Body of pancreas (tissue), 4 donors: ENCODE measurements around the gene CCDC93. TPM values are rescaled to one million over a fixed set of nuclear protein-coding genes. Genes with fewer than 3 reads are reported as not detected.
"Not testable (repeated sequence)": the region's sequence is repeated elsewhere in the genome, so short reads cannot be mapped to it uniquely, and the experiment has no call there.

ENCODE experiments used
- ATAC-seq: fragments of 150-250 bp; one replicate; pipeline ENCODE4 v1.9.1; 2016
- DNase-seq, 4 donors: peaks; one replicate each; pipeline ENCODE4 v3.0.0-alpha.2; 2019
- H3K27ac ChIP-seq, 4 donors: fragments of 200-600 bp; sonication (generic); 1 replicate in 3 of 4; 2 replicates in 1 of 4; pipeline versions ENCODE4 v1.5.1 to v1.6.1; 2016 to 2019; ENCODE audit warnings: mild to moderate bottlenecking in 1 of 4, mixed read lengths in 1 of 4, moderate library complexity in 1 of 4
- H3K27me3 ChIP-seq, 2 donors: fragments of 200-600 bp; sonication (generic); one replicate each; pipeline ENCODE4 v1.6.0; 2016; ENCODE audit warnings: mild to moderate bottlenecking in 1 of 2
- H3K36me3 ChIP-seq, 2 donors: fragments of 200-600 bp; sonication (generic); replicated peaks in 1 of 2; 2 replicates each; pipeline ENCODE4 v1.5.1; 2016; ENCODE audit warnings: low read depth in 2 of 2; ENCODE audit not compliant: insufficient read depth in 1 of 2
- H3K4me1 ChIP-seq: fragments of 200-600 bp; sonication (generic); one replicate; pipeline ENCODE4 v1.6.0; 2016
- H3K4me3 ChIP-seq, 2 donors: fragments of 200-600 bp; sonication (generic); 1 replicate in 1 of 2; 2 replicates in 1 of 2; pipeline ENCODE4 v1.5.1; 2016 to 2019
- H3K9me3 ChIP-seq, 3 donors: fragments of 200-600 bp; sonication (generic); 1 replicate in 2 of 3; 2 replicates in 1 of 3; pipeline ENCODE4 v1.5.1; 2016
- POLR2A ChIP-seq, 3 donors: fragments of 450-650 bp; IDR thresholded peaks; one replicate each; pipeline ENCODE4 v1.6.1; 2016; ENCODE audit warnings: antibody characterized with exemption in 3 of 3, mild to moderate bottlenecking in 2 of 3
- WGBS, 2 donors: methylation state at CpG; one replicate each; pipeline ENCODE4 v1.1.5; 2017; 5-methylcytosine and 5-hydroxymethylcytosine counted together
- intact Hi-C: fragments of 100-400 bp; cut with DNase I; formaldehyde crosslinking; loops from one replicate; pipeline ENCODE4 v1.15.1; 2023
- total RNA-seq, 2 donors: library from RNA; depleted of rRNA; stranded (reverse); fragments of >200 nt; gene quantifications; one replicate each; pipeline ENCODE4 v1.1.0, GENCODE V29; 2016
- TF ChIP-seq, protein P1 (sequence below), 7 experiments: fragments of 450-650 bp in 4 of 7; fragments of 200-600 bp in 3 of 7; sonication (generic) in 3 of 7; IDR thresholded peaks; one replicate each; pipeline ENCODE4 v1.5.1; 2016 to 2019; ENCODE audit warnings: antibody characterized with exemption in 7 of 7

Gene CCDC93
- total RNA-seq, 2 donors from 2014 or later, result 27.0 to 36.6 TPM

DNA sequence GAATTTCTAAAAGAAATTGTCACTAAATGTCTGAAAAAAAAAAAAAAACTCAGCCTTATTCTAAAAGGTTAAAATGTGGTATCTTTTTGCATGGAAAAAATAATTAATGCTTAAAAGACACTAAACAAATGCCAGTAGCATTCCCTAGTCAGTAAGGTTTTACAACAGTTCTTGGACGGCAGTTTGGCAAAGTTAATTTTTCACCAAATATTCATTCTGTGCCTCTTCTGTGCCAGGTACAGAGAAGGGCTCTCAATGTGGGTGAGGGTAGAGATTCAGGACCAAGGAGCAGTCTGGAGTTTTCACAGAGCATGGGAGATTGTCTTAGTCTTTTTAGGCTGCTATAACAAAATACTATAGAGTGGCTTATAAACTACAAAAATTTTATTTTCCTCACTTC is 6.0 kb upstream of the CCDC93 start:
- TF ChIP-seq POLR2A (IDR thresholded peaks at IDR 0.05), result no peak
- TF ChIP-seq, protein P1, sequence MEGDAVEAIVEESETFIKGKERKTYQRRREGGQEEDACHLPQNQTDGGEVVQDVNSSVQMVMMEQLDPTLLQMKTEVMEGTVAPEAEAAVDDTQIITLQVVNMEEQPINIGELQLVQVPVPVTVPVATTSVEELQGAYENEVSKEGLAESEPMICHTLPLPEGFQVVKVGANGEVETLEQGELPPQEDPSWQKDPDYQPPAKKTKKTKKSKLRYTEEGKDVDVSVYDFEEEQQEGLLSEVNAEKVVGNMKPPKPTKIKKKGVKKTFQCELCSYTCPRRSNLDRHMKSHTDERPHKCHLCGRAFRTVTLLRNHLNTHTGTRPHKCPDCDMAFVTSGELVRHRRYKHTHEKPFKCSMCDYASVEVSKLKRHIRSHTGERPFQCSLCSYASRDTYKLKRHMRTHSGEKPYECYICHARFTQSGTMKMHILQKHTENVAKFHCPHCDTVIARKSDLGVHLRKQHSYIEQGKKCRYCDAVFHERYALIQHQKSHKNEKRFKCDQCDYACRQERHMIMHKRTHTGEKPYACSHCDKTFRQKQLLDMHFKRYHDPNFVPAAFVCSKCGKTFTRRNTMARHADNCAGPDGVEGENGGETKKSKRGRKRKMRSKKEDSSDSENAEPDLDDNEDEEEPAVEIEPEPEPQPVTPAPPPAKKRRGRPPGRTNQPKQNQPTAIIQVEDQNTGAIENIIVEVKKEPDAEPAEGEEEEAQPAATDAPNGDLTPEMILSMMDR (IDR thresholded peaks at IDR 0.05), result no peak
- H3K4me1 ChIP-seq, result peaks cover 1% of the 10 kb centered on the region
- intact Hi-C loops, result no loop called here
- no peaks in the 10 kb centered on the region for H3K27me3 ChIP-seq
- 22 to 23% methylated on average over 1 of the region's 1 CpG for WGBS, 2 donors
- no peak overlapping the region for H3K4me3 ChIP-seq
- ATAC-seq (no peak), DNase-seq (no peak)
- no peaks in the 10 kb centered on the region for H3K9me3 ChIP-seq
- no peak overlapping the region for H3K27ac ChIP-seq
- H3K36me3 ChIP-seq, result no peaks in the 10 kb centered on the region

DNA sequence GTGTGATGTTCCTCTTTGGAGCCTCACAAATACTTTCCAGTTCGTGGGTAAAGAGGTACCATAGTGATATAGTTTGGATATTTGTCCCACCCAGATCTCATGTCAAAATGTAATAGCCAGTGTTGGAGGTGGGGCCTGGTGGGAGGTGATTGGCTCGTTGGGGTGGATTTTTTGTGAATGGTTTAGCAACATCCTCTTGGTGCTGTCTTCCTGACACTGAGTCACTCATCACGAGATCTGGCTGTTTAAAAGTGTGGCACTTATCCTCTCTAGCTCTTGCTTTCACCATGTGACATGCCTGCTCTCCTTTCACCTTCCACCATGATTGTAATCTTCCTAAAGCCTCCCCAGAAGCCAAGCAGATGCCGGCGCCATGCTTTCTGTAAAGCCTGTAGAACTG is 3.0 kb upstream of the CCDC93 start:
- WGBS, 2 donors, result 66 to 73% methylated on average over 5 of the region's 5 CpGs
- H3K4me3 ChIP-seq, result no peak overlapping the region
- intact Hi-C loops, result no loop called here
- TF ChIP-seq, protein P1 (IDR thresholded peaks at IDR 0.05), result no peak
- no peak for TF ChIP-seq POLR2A (IDR thresholded peaks at IDR 0.05)
- no peaks in the 10 kb centered on the region for H3K9me3 ChIP-seq
- no peak for ATAC-seq
- DNase-seq, result peak in 1 of 4 donors; percentile 8
- no peak overlapping the region for H3K27ac ChIP-seq
- H3K36me3 ChIP-seq, result no peaks in the 10 kb centered on the region
- H3K27me3 ChIP-seq, result no peaks in the 10 kb centered on the region
- peaks cover 17% of the 10 kb centered on the region for H3K4me1 ChIP-seq

DNA sequence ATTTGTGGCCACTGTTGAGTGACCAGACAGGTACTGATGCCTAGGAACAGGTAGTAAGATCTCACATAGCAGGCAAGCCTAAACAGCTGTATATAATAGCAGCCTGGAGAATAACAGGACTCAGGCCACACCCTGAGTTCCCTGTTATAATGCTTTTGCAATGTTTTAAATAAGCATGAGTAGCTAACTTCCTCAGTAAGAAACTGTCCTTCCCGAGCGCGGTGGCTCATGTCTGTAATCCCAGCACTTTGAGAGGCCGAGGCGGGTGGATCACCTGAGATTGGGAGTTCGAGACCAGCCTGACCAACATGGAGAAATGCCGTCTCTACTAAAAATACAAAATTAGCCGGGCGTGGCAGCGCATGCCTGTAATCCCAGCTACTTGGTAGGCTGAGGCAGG is 1.9 kb upstream of the CCDC93 start:
- H3K36me3 ChIP-seq, DNase-seq, H3K27ac ChIP-seq, H3K9me3 ChIP-seq, H3K27me3 ChIP-seq, H3K4me3 ChIP-seq, intact Hi-C loops, ATAC-seq: not testable (repeated sequence)
- WGBS, 2 donors, result 79 to 86% methylated on average over 10 of the region's 10 CpGs
- H3K4me1 ChIP-seq, result peaks cover 25% of the 10 kb centered on the region

DNA sequence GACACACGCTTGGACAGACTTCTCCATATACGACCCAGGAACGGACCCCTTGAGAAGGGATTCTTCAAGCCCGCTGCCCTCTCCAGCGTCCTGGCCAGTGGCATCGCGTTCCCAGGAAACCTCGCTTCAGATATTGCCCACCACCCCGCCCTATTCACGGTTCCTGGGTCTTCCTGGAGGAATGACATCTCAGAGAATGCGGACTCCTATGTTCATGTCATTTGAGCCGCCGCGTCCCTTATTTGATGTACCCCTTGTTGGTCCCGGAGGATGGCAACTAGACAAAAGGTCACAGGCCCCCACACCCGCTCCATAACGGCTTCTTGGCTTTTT is 588 bp upstream of the CCDC93 start:
- WGBS, 2 donors, result 0 to 1% methylated on average over 17 of the region's 17 CpGs
- Histone ChIP-seq H3K27ac (peak overlapping the region in 2 of 4 donors; percentile 85 to 97), H3K36me3 (no peaks in the 10 kb centered on the region), H3K4me1 (peaks cover 29% of the 10 kb centered on the region), H3K27me3 (no peaks in the 10 kb centered on the region), H3K9me3 (no peaks in the 10 kb centered on the region), H3K4me3 (peak overlapping the region in 1 of 2 donors; percentile 92)
- no peak for ATAC-seq
- intact Hi-C loops, result no loop called here
- TF ChIP-seq, protein P1 (IDR thresholded peaks at IDR 0.05), result no peak
- no peak for TF ChIP-seq POLR2A (IDR thresholded peaks at IDR 0.05)
- DNase-seq, result no peak

DNA sequence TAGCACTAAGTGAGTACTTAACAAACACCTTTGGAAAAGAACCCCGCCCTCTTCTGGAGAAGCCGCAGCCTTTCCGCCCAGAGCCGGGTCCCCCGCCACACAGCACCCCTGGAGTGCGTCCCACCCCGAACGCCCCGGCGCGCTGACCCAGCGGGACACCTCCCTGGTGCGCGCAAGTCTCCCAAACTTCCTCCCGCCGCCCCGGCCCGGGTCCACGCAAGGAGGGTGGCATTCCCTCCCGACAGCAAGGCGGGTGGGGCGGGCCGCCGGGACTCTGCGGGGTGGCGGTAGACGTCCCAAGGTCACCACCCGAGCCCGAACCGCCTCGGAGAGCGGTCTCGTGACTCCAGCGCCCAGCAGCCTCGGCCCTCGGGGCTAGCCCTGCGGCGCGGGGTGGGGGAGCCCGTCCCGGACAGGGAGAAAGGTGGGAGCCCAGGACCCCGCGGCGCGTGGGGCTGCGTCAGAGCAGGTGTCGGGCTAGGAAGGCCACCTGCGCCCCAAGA is 598 bp downstream of the CCDC93 start:
- intact Hi-C loops, result no loop called here
- Histone ChIP-seq H3K36me3 (no peaks in the 10 kb centered on the region), H3K4me3 (peak overlapping the region; percentile 88 to 92), H3K27ac (peak overlapping the region; percentile 85 to 97 (median 90)), H3K9me3 (no peaks in the 10 kb centered on the region), H3K4me1 (peaks cover 29% of the 10 kb centered on the region), H3K27me3 (no peaks in the 10 kb centered on the region)
- no peak for TF ChIP-seq POLR2A (IDR thresholded peaks at IDR 0.05)
- TF ChIP-seq, protein P1 (IDR thresholded peaks at IDR 0.05), result no peak
- WGBS, 2 donors, result 0% methylated on average over 15 to 46 of the region's 48 CpGs
- DNase-seq (peak; percentile 63 to 75 (median 72)), ATAC-seq (peak; percentile 69)
